Panc1 (cell line): Measurements from ENCODE around the gene AMBP. TPM values are rescaled to one million over a fixed set of nuclear protein-coding genes. Genes with fewer than 3 reads are reported as not detected.

Source experiments
- ATAC-seq: fragments of 200-7000 bp; cut with Tn5 transposase; 2 replicates; pipeline ENCODE4 v1.9.1; 2020; ENCODE audit warnings: mild to moderate bottlenecking, moderate library complexity
- BruUV-seq: library from RNA; stranded (reverse); fragments of 400-500 nt; replicated peaks from 2 replicates; lab custom pipeline; 2021; lab: Mats Ljungman, UMichigan
- CTCF ChIA-PET: fragments of 300-600 bp; sonication (Branson Sonifier 250); formaldehyde crosslinking; loops from one replicate; lab custom pipeline; 2022; ENCODE audit warnings: antibody characterized with exemption; lab: Charles Lee
- POLR2A ChIA-PET: fragments of 300-600 bp; sonication (Branson Sonifier 250); formaldehyde crosslinking; loops from one replicate; lab custom pipeline; 2022; ENCODE audit warnings: antibody characterized with exemption; lab: Charles Lee
- DNase-seq: peaks from one replicate; pipeline ENCODE4 v3.0.0-alpha.2; 2010; ENCODE audit warnings: low read depth, low spot score
- H3K27ac ChIP-seq: 2 replicates; pipeline ENCODE4 v1.5.1; 2011; ENCODE audit warnings: mild to moderate bottlenecking, low read length, inconsistent platforms
- H3K27me3 ChIP-seq: fragments of 200-500 bp; sonication (Bioruptor generic); 2 replicates; pipeline ENCODE4 v1.6.0; 2014; ENCODE audit warnings: low read length, inconsistent platforms; ENCODE audit not compliant: control insufficient read depth, insufficient read depth
- H3K36me3 ChIP-seq: fragments of 200-500 bp; sonication (Bioruptor generic); 2 replicates; pipeline ENCODE4 v1.5.1; 2014; ENCODE audit warnings: inconsistent platforms, mild to moderate bottlenecking, low read length, moderate library complexity; ENCODE audit not compliant: control insufficient read depth, insufficient read depth
- H3K4me1 ChIP-seq: 2 replicates; pipeline ENCODE4 v1.5.1; 2011; ENCODE audit warnings: inconsistent platforms, mild to moderate bottlenecking, low read length, moderate library complexity; ENCODE audit not compliant: control insufficient read depth, insufficient read depth
- H3K4me3 ChIP-seq, 2 experiments: 2 replicates each; pipeline ENCODE4 v1.5.1; 2011 to 2012; ENCODE audit warnings: low read depth in 2 of 2, low read length in 2 of 2, mild to moderate bottlenecking in 2 of 2, inconsistent platforms in 1 of 2, moderate library complexity in 1 of 2
- H3K9me3 ChIP-seq: fragments of 200-500 bp; sonication (Bioruptor generic); 2 replicates; pipeline ENCODE4 v1.5.1; 2014; ENCODE audit warnings: low read depth, mild to moderate bottlenecking, inconsistent platforms, low read length, moderate library complexity; ENCODE audit not compliant: control insufficient read depth, insufficient read depth
- POLR2AphosphoS5 ChIP-seq: IDR thresholded peaks from 2 replicates; pipeline ENCODE4 v1.6.1; 2012; ENCODE audit warnings: mild to moderate bottlenecking, low read depth, low read length, moderate library complexity
- REST ChIP-seq, 2 experiments: IDR thresholded peaks; 2 replicates each; pipeline ENCODE4 v1.6.1; 2011 to 2012; ENCODE audit warnings: low read depth in 2 of 2, control low read depth in 1 of 2, low read length in 1 of 2, mild to moderate bottlenecking in 1 of 2, moderate library complexity in 1 of 2; ENCODE audit not compliant: insufficient read depth in 1 of 2
- SIN3A ChIP-seq: IDR thresholded peaks from 2 replicates; pipeline ENCODE4 v1.6.1; 2012; ENCODE audit warnings: low read depth, mild to moderate bottlenecking, low read length, moderate library complexity, borderline replicate concordance; ENCODE audit not compliant: insufficient read depth
- TCF7L2 ChIP-seq: IDR thresholded peaks from 2 replicates; pipeline ENCODE4 v1.6.1; 2011; ENCODE audit warnings: mild to moderate bottlenecking, low read depth, low read length, inconsistent platforms
- in situ Hi-C: cut with HindIII; loops from 2 replicates; pipeline ENCODE4 v1.10.0; 2016; ENCODE audit warnings: low sequenced_read_pairs, low pct_unique_long_range_greater_than_20kb
- intact Hi-C: fragments of 100-400 bp; cut with micrococcal nuclease; formaldehyde crosslinking; loops from one replicate; pipeline ENCODE4 v1.10.0; 2022; ENCODE audit not compliant: unreplicated experiment
- total RNA-seq: library from RNA; stranded (reverse); gene quantifications from one replicate; pipeline ENCODE4 v1.2.1, GENCODE V29; 2021; ENCODE audit not compliant: unreplicated experiment
- TF ChIP-seq, protein P1 (sequence below): fragments of 450-650 bp; IDR thresholded peaks from 2 replicates; pipeline ENCODE4 v1.5.1; 2017; ENCODE audit warnings: mild to moderate bottlenecking

The AMBP gene
- total RNA-seq, 1 experiment from 2014 or later, result 1.7 TPM

DNA sequence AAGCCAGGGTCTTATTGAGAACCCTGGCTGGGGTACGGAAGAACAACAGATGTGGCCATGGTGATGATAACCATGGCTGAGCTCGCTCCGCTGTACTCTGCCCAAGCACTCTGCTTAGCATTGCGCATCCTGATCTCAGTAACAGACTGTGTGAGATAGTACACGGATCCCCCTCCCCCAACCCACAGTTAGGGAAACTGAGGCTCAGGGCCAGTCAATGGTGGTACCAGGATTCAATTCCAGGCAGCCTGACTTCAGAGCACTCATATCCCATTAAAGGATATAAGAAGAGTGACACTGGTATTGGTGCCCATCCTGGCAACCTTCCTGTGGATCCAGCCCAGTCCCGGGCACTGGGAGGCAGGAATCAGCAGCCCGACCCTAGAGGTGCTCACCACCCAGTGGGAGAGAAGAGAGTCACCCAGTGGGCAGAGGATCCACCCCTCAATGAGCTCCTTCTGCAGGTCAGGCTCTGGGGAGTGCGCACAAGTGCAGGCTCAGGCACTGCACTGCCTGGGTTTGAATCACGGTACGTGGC is 47.4 kb upstream of the AMBP start:
- no peak for TF ChIP-seq REST (IDR thresholded peaks at IDR 0.05; ENCODE audit: insufficient read depth in 1 of 2, low read depth in 2 of 2, low read length in 1 of 2)
- intact Hi-C loops (no loop called here), in situ Hi-C loops (no loop called here)
- H3K9me3 ChIP-seq, result no peaks in the 10 kb centered on the region
- no peak overlapping the region for H3K27ac ChIP-seq
- no peak for ATAC-seq
- H3K36me3 ChIP-seq, result no peaks in the 10 kb centered on the region
- H3K4me1 ChIP-seq, result no peaks in the 10 kb centered on the region
- ChIA-PET POLR2A (no interaction called here), CTCF (no interaction called here)
- H3K4me3 ChIP-seq, result no peak overlapping the region
- no TSS peak for BruUV-seq
- no peaks in the 10 kb centered on the region for H3K27me3 ChIP-seq
- DNase-seq, result no peak

- TF ChIP-seq TCF7L2 (no peak), POLR2AphosphoS5 (no peak), SIN3A (no peak), REST (IDR thresholded peaks at IDR 0.05; ENCODE audit: insufficient read depth in 1 of 2, low read depth in 2 of 2, low read length in 1 of 2) (no peak)
- TF ChIP-seq, protein P1, sequence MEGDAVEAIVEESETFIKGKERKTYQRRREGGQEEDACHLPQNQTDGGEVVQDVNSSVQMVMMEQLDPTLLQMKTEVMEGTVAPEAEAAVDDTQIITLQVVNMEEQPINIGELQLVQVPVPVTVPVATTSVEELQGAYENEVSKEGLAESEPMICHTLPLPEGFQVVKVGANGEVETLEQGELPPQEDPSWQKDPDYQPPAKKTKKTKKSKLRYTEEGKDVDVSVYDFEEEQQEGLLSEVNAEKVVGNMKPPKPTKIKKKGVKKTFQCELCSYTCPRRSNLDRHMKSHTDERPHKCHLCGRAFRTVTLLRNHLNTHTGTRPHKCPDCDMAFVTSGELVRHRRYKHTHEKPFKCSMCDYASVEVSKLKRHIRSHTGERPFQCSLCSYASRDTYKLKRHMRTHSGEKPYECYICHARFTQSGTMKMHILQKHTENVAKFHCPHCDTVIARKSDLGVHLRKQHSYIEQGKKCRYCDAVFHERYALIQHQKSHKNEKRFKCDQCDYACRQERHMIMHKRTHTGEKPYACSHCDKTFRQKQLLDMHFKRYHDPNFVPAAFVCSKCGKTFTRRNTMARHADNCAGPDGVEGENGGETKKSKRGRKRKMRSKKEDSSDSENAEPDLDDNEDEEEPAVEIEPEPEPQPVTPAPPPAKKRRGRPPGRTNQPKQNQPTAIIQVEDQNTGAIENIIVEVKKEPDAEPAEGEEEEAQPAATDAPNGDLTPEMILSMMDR, result no peak
- BruUV-seq, result no TSS peak
- DNase-seq, result no peak
- Histone ChIP-seq H3K36me3 (no peaks in the 10 kb centered on the region), H3K27me3 (no peaks in the 10 kb centered on the region), H3K4me1 (no peaks in the 10 kb centered on the region), H3K4me3 (no peak overlapping the region), H3K27ac (no peak overlapping the region), H3K9me3 (no peaks in the 10 kb centered on the region)
- ChIA-PET CTCF (no interaction called here), POLR2A (no interaction called here)
- in situ Hi-C loops, result no loop called here
- intact Hi-C loops, result no loop called here
- no peak for ATAC-seq
These were observed 46.8 kb upstream of the AMBP start for GRCh38 chr9:114124666-114125475.
